B cell (primary cell): ENCODE results near the gene PPP1R9A. TPM values are rescaled to one million over a fixed set of nuclear protein-coding genes. Genes with fewer than 3 reads are reported as not detected.

ENCODE experiments used
- ATAC-seq: fragments of 200-7000 bp; cut with Tn5 transposase; one replicate; pipeline ENCODE4 v1.10.0; 2021; ENCODE audit warnings: low read depth, mild to moderate bottlenecking, moderate number of reproducible peaks, moderate library complexity
- CTCF ChIA-PET: fragments of 350-600 bp; sonication (Branson Sonifier 250); formaldehyde crosslinking; loops from one replicate; lab custom pipeline; 2021; ENCODE audit warnings: antibody characterized with exemption, inconsistent platforms; lab: Charles Lee
- POLR2A ChIA-PET: fragments of 350-600 bp; sonication (Branson Sonifier 250); formaldehyde crosslinking; loops from one replicate; lab custom pipeline; 2021; ENCODE audit warnings: antibody characterized with exemption; lab: Charles Lee
- DNase-seq: peaks from one replicate; pipeline ENCODE4 v3.0.0; 2013
- H2AFZ ChIP-seq: 2 replicates; pipeline ENCODE4 v1.6.1; 2012; ENCODE audit warnings: mild to moderate bottlenecking, low read depth, low read length; ENCODE audit not compliant: insufficient read depth, poor library complexity, severe bottlenecking
- H3K27ac ChIP-seq, 2 donors: 1 replicate in 1 of 2; 2 replicates in 1 of 2; pipeline ENCODE4 v1.5.1; 2012 to 2013; ENCODE audit warnings: low read length in 2 of 2, mild to moderate bottlenecking in 2 of 2, moderate library complexity in 1 of 2
- H3K27me3 ChIP-seq, 4 experiments: fragments of 200-600 bp in 1 of 4; sonication (generic) in 1 of 4; replicated peaks in 1 of 4; 1 replicate in 2 of 4; 2 replicates in 2 of 4; pipeline versions ENCODE4 v1.6.1 to v1.7.0; 2013 to 2016; ENCODE audit warnings: low read length in 3 of 4, mild to moderate bottlenecking in 2 of 4, mixed read lengths in 1 of 4, moderate library complexity in 1 of 4; ENCODE audit not compliant: insufficient read depth in 4 of 4, control insufficient read depth in 3 of 4; ENCODE audit errors: control extremely low read depth in 1 of 4
- H3K36me3 ChIP-seq, 2 experiments: replicated peaks in 1 of 2; 1 replicate in 1 of 2; 2 replicates in 1 of 2; pipeline versions ENCODE4 v1.6.1 to v1.7.1; 2013; ENCODE audit warnings: low read length in 1 of 2; ENCODE audit not compliant: insufficient read depth in 2 of 2, control insufficient read depth in 1 of 2; ENCODE audit errors: control extremely low read depth in 1 of 2, extremely low read depth in 1 of 2
- H3K4me1 ChIP-seq, 2 donors: fragments of 200-600 bp in 1 of 2; sonication (generic) in 1 of 2; 1 replicate in 1 of 2; 2 replicates in 1 of 2; pipeline versions ENCODE4 v1.5.1 to v1.6.1; 2013 to 2017; ENCODE audit warnings: low read length in 2 of 2; ENCODE audit not compliant: control insufficient read depth in 2 of 2, insufficient read depth in 2 of 2
- H3K4me2 ChIP-seq: replicated peaks from 2 replicates; pipeline ENCODE3; 2012; ENCODE audit warnings: mild to moderate bottlenecking, low read depth, low read length; ENCODE audit not compliant: poor library complexity, severe bottlenecking
- H3K4me3 ChIP-seq, 5 experiments: fragments of 200-600 bp in 1 of 5; sonication (generic) in 1 of 5; 1 replicate in 3 of 5; 2 replicates in 2 of 5; pipeline versions ENCODE4 v1.5.1 to v1.7.0; 2011 to 2016; ENCODE audit warnings: low read length in 4 of 5, mild to moderate bottlenecking in 4 of 5, low read depth in 2 of 5, control low read depth in 1 of 5, moderate library complexity in 1 of 5; ENCODE audit not compliant: insufficient read depth in 1 of 5; ENCODE audit errors: control extremely low read depth in 1 of 5, extremely low read depth in 1 of 5
- H3K79me2 ChIP-seq: fragments of 200-600 bp; sonication (generic); one replicate; pipeline ENCODE4 v1.6.0; 2016; ENCODE audit warnings: low read length; ENCODE audit not compliant: control insufficient read depth, insufficient read depth
- H3K9ac ChIP-seq: fragments of 200-600 bp; sonication (generic); 2 replicates; pipeline ENCODE4 v1.6.1; 2017; ENCODE audit warnings: mild to moderate bottlenecking, low read length, moderate library complexity
- H3K9me3 ChIP-seq, 3 donors: one replicate each; pipeline versions ENCODE4 v1.6.1 to v1.7.1; 2013; ENCODE audit warnings: low read length in 2 of 3; ENCODE audit not compliant: control insufficient read depth in 2 of 3, insufficient read depth in 1 of 3; ENCODE audit errors: control extremely low read depth in 1 of 3
- H4K20me1 ChIP-seq: 2 replicates; pipeline ENCODE4 v1.6.0; 2012; ENCODE audit warnings: mild to moderate bottlenecking, low read length; ENCODE audit not compliant: insufficient read depth, control insufficient read depth, poor library complexity, severe bottlenecking
- H3K27ac Mint-ChIP-seq: one replicate; pipeline ENCODE4 v1.8.0; 2021; ENCODE audit warnings: mixed read lengths
- H3K27me3 Mint-ChIP-seq: one replicate; pipeline ENCODE4 v1.8.0; 2021; ENCODE audit warnings: mixed read lengths
- H3K4me1 Mint-ChIP-seq: one replicate; pipeline ENCODE4 v1.8.0; 2021; ENCODE audit warnings: mixed read lengths
- H3K4me3 Mint-ChIP-seq: one replicate; pipeline ENCODE4 v1.8.0; 2021; ENCODE audit warnings: mixed read lengths
- H3K9me3 Mint-ChIP-seq: one replicate; pipeline ENCODE4 v1.8.0; 2022; ENCODE audit warnings: mixed read lengths; ENCODE audit not compliant: insufficient read depth
- EZH2 ChIP-seq: IDR thresholded peaks from 2 replicates; pipeline ENCODE4 v1.6.1; 2012; ENCODE audit warnings: borderline replicate concordance, low read depth, mild to moderate bottlenecking, moderate library complexity, low read length; ENCODE audit not compliant: insufficient read depth, poor library complexity, severe bottlenecking
- WGBS: methylation state at CpG from one replicate; pipeline ENCODE4 v1.1.5; 2013; ENCODE audit warnings: missing lambda C conversion rate; ENCODE audit not compliant: insufficient coverage; 5-methylcytosine and 5-hydroxymethylcytosine counted together
- intact Hi-C: fragments of 100-400 bp; cut with micrococcal nuclease; formaldehyde crosslinking; loops from one replicate; pipeline ENCODE4 v1.10.0; 2022
- polyA plus RNA-seq: library from polyadenylated mRNA; depleted of rRNA; stranded (reverse); fragments of >200 nt; gene quantifications from 2 replicates; pipeline ENCODE4 v1.2.3, GENCODE V29; 2012
- total RNA-seq, 2 donors: library from RNA; stranded (reverse); fragments of 120-200 nt in 1 of 2; gene quantifications; 1 replicate in 1 of 2; 2 replicates in 1 of 2; pipeline versions ENCODE4 v1.2.3 to v1.2.4, GENCODE V29; 2013 to 2022
- TF ChIP-seq, protein P1 (sequence below): fragments of 200-600 bp; IDR thresholded peaks from one replicate; pipeline ENCODE4 v1.8.0; 2022; ENCODE audit warnings: antibody characterized with exemption, mild to moderate bottlenecking

The PPP1R9A gene
- total and polyA plus RNA-seq, 2 donors (not counting 1 experiment from before 2014, with no cell fraction given), result 1.1 to 4.8 TPM

DNA sequence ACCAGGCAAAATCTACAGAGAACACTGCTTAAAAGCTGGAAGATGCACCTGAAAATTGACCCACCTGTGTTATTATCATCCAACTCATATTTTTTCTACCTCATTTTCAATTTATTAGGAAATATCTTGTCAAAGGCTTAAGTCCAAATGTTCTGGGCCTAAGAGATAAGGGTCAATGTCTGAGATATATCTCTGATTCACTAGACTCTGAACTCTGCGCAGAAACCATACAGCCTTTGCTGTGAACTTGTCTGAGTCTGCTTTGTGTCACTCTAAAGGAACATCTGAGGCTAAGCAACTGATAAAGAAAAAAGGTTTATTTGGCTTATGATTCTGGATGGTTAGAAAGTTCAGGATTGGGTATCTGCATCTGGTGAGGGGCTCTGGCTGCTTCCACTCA is 413.3 kb downstream of the PPP1R9A start:
- peaks cover 6% of the 10 kb centered on the region for H3K4me1 Mint-ChIP-seq
- intact Hi-C loops, result no loop called here
- Histone ChIP-seq H3K27me3 (peaks cover 0 to 4% (median 0%) of the 10 kb centered on the region in 4 experiments), H3K79me2 (no peaks in the 10 kb centered on the region), H4K20me1 (no peaks in the 10 kb centered on the region), H3K36me3 (no peaks in the 10 kb centered on the region), H3K4me3 (no peak overlapping the region), H3K9ac (no peak overlapping the region), H3K4me1 (peaks cover 0 to 5% of the 10 kb centered on the region in 2 donors), H3K9me3 (no peaks in the 10 kb centered on the region), H3K27ac (no peak overlapping the region), H2AFZ (no peak overlapping the region), H3K4me2 (no peak overlapping the region)
- WGBS, result 100% methylated on average over 1 of the region's 1 CpG
- TF ChIP-seq, protein P1, sequence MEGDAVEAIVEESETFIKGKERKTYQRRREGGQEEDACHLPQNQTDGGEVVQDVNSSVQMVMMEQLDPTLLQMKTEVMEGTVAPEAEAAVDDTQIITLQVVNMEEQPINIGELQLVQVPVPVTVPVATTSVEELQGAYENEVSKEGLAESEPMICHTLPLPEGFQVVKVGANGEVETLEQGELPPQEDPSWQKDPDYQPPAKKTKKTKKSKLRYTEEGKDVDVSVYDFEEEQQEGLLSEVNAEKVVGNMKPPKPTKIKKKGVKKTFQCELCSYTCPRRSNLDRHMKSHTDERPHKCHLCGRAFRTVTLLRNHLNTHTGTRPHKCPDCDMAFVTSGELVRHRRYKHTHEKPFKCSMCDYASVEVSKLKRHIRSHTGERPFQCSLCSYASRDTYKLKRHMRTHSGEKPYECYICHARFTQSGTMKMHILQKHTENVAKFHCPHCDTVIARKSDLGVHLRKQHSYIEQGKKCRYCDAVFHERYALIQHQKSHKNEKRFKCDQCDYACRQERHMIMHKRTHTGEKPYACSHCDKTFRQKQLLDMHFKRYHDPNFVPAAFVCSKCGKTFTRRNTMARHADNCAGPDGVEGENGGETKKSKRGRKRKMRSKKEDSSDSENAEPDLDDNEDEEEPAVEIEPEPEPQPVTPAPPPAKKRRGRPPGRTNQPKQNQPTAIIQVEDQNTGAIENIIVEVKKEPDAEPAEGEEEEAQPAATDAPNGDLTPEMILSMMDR, result no peak
- TF ChIP-seq EZH2, result no peak
- no peak overlapping the region for H3K27ac Mint-ChIP-seq
- CTCF ChIA-PET, result no interaction called here
- no peak for DNase-seq
- no peak for ATAC-seq
- POLR2A ChIA-PET, result no interaction called here
- peaks cover 11% of the 10 kb centered on the region for H3K27me3 Mint-ChIP-seq
- no peak overlapping the region for H3K4me3 Mint-ChIP-seq
- no peaks in the 10 kb centered on the region for H3K9me3 Mint-ChIP-seq

DNA sequence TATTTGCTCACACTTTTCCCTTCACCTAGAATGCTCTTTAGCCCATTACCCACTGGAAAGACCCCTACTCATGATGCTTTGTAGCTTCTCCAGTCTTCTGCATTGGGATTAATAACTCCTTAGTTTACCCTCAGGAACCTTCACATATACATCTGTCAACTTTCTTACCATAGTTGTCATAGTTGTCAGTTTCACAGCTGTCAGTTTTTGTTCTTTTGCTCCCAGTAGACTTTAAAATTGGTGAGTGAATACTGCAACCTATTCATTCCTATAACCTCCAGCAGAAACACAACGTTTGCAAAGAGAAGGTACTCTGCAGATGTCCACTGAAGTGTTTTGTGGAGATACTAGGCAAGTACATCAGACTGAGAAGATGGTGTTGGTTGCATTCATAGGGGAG is 414.3 kb downstream of the PPP1R9A start:
- intact Hi-C loops, result no loop called here
- Histone ChIP-seq H3K27me3 (peaks cover 0 to 4% (median 0%) of the 10 kb centered on the region in 4 experiments), H3K27ac (no peak overlapping the region), H3K4me1 (peaks cover 0 to 5% of the 10 kb centered on the region in 2 donors), H3K9ac (no peak overlapping the region), H2AFZ (no peak overlapping the region), H3K9me3 (no peaks in the 10 kb centered on the region), H3K4me2 (no peak overlapping the region), H3K36me3 (no peaks in the 10 kb centered on the region), H3K4me3 (no peak overlapping the region), H3K79me2 (no peaks in the 10 kb centered on the region), H4K20me1 (no peaks in the 10 kb centered on the region)
- TF ChIP-seq EZH2, result no peak
- TF ChIP-seq, protein P1, result no peak
- Mint-ChIP-seq H3K27ac (no peak overlapping the region), H3K27me3 (peaks cover 19% of the 10 kb centered on the region), H3K9me3 (no peaks in the 10 kb centered on the region), H3K4me1 (peaks cover 6% of the 10 kb centered on the region), H3K4me3 (no peak overlapping the region)
- CTCF ChIA-PET, result no interaction called here
- DNase-seq, result no peak
- no CpG with 5 or more reads among the region's 1 CpG for WGBS
- POLR2A ChIA-PET, result no interaction called here
- no peak for ATAC-seq
